H1 (cell line): ENCODE data around the gene DYRK1A. TPM values are rescaled to one million over a fixed set of nuclear protein-coding genes. Genes with fewer than 3 reads are reported as not detected.
"Not testable (repeated sequence)": the region's sequence is repeated elsewhere in the genome, so short reads cannot be mapped to it uniquely, and the experiment has no call there.

ENCODE experiments used
- CTCF ChIA-PET: fragments of 300-600 bp; sonication (Branson Sonifier 250); formaldehyde crosslinking; loops from one replicate; lab custom pipeline; 2021; ENCODE audit not compliant: partially characterized antibody; lab: Charles Lee
- POLR2A ChIA-PET: fragments of 300-600 bp; sonication (Branson Sonifier 250); formaldehyde crosslinking; loops from one replicate; lab custom pipeline; 2021; ENCODE audit warnings: inconsistent platforms; ENCODE audit not compliant: partially characterized antibody; lab: Charles Lee
- DNase-seq, 2 experiments: peaks; one replicate each; pipeline versions ENCODE4 v3.0.0 to v3.0.0-alpha.2; 2010 to 2022; ENCODE audit warnings: low spot score in 2 of 2, low read depth in 1 of 2, mixed read lengths in 1 of 2
- FAIRE-seq: peaks from 2 replicates; lab custom pipeline; 2011; peaks lifted over from hg19 to GRCh38; lab: Jason Lieb, UNC
- H2AFZ ChIP-seq: 2 replicates; pipeline ENCODE4 v1.8.1; 2012; ENCODE audit warnings: low read length, inconsistent platforms
- H2AK5ac ChIP-seq: 2 replicates; pipeline ENCODE4 v1.6.1; 2013; ENCODE audit warnings: low read depth, low read length
- H2BK120ac ChIP-seq: replicated peaks from 2 replicates; pipeline ENCODE3; 2013; ENCODE audit warnings: low read depth, low read length, inconsistent platforms
- H2BK12ac ChIP-seq: 2 replicates; pipeline ENCODE4 v1.6.1; 2013; ENCODE audit warnings: low read depth, low read length
- H2BK15ac ChIP-seq: 2 replicates; pipeline ENCODE4 v1.6.1; 2013; ENCODE audit warnings: low read length
- H2BK20ac ChIP-seq: 2 replicates; pipeline ENCODE4 v1.6.1; 2013; ENCODE audit warnings: low read length
- H2BK5ac ChIP-seq: 2 replicates; pipeline ENCODE4 v1.6.1; 2013; ENCODE audit warnings: low read depth, low read length
- H3K14ac ChIP-seq: 2 replicates; pipeline ENCODE4 v1.6.1; 2013; ENCODE audit warnings: inconsistent platforms; ENCODE audit not compliant: insufficient read length
- H3K18ac ChIP-seq: 2 replicates; pipeline ENCODE4 v1.6.1; 2013; ENCODE audit warnings: low read length; ENCODE audit errors: extremely low read depth
- H3K23ac ChIP-seq: 2 replicates; pipeline ENCODE4 v1.6.1; 2013; ENCODE audit warnings: inconsistent platforms; ENCODE audit not compliant: insufficient read length
- H3K23me2 ChIP-seq: 2 replicates; pipeline ENCODE4 v1.6.1; 2013; ENCODE audit warnings: low read depth, low read length
- H3K27ac ChIP-seq: 2 replicates; pipeline ENCODE4 v1.6.1; 2011; ENCODE audit warnings: low read depth, low read length, inconsistent platforms
- H3K27me3 ChIP-seq, 4 experiments: replicated peaks in 1 of 4; 1 replicate in 1 of 4; 2 replicates in 3 of 4; pipeline versions ENCODE4 v1.6.1 to v1.8.1; 2011 to 2013; ENCODE audit warnings: low read length in 3 of 4, mild to moderate bottlenecking in 3 of 4, inconsistent platforms in 2 of 4, mixed read lengths in 2 of 4, moderate library complexity in 1 of 4; ENCODE audit not compliant: control insufficient read depth in 3 of 4, insufficient read depth in 3 of 4; ENCODE audit errors: extremely low read depth in 1 of 4
- H3K36me3 ChIP-seq, 4 experiments: 2 replicates each; pipeline versions ENCODE4 v1.6.1 to v1.8.1; 2011 to 2013; ENCODE audit warnings: mild to moderate bottlenecking in 4 of 4, low read length in 3 of 4, moderate library complexity in 2 of 4, control low read depth in 1 of 4, inconsistent platforms in 1 of 4; ENCODE audit not compliant: insufficient read depth in 4 of 4, control insufficient read depth in 2 of 4
- H3K4ac ChIP-seq: replicated peaks from 2 replicates; pipeline ENCODE3; 2013; ENCODE audit warnings: low read length, low read depth, mixed read lengths, inconsistent platforms; ENCODE audit not compliant: insufficient read length
- H3K4me1 ChIP-seq, 4 experiments: replicated peaks in 1 of 4; 1 replicate in 1 of 4; 2 replicates in 3 of 4; pipeline versions ENCODE4 v1.6.1 to v1.8.1; 2011 to 2013; ENCODE audit warnings: low read length in 3 of 4, inconsistent platforms in 2 of 4, mixed read lengths in 1 of 4; ENCODE audit not compliant: insufficient read depth in 4 of 4, control insufficient read depth in 3 of 4
- H3K4me2 ChIP-seq, 2 experiments: 2 replicates each; pipeline versions ENCODE4 v1.6.1 to v1.8.1; 2011 to 2013; ENCODE audit warnings: low read depth in 2 of 2, low read length in 2 of 2, control low read depth in 1 of 2, inconsistent platforms in 1 of 2, mild to moderate bottlenecking in 1 of 2; ENCODE audit not compliant: insufficient read depth in 1 of 2
- H3K4me3 ChIP-seq, 4 experiments: fragments of 200-600, 300-600 bp in 1 of 4; sonication (generic), shearing (Covaris generic), sonication (Bioruptor Twin) in 1 of 4; 2 replicates each; pipeline versions ENCODE4 v1.5.1 to v1.8.1; 2011 to 2016; ENCODE audit warnings: low read length in 4 of 4, low read depth in 3 of 4, control low read depth in 2 of 4, inconsistent platforms in 2 of 4, mild to moderate bottlenecking in 2 of 4, mixed read lengths in 1 of 4, moderate library complexity in 1 of 4; ENCODE audit not compliant: insufficient read depth in 2 of 4; ENCODE audit errors: extremely low read depth in 1 of 4
- H3K56ac ChIP-seq: replicated peaks from 2 replicates; pipeline ENCODE3; 2013; ENCODE audit warnings: low read depth, mild to moderate bottlenecking, mixed read lengths, low read length, inconsistent platforms; ENCODE audit not compliant: insufficient read length
- H3K79me1 ChIP-seq: 2 replicates; pipeline ENCODE4 v1.6.1; 2013; ENCODE audit warnings: low read depth, low read length, control low read depth
- H3K79me2 ChIP-seq, 2 experiments: 2 replicates each; pipeline versions ENCODE4 v1.6.1 to v1.8.1; 2012 to 2013; ENCODE audit warnings: low read length in 2 of 2, mild to moderate bottlenecking in 2 of 2, inconsistent platforms in 1 of 2; ENCODE audit not compliant: insufficient read depth in 2 of 2, control insufficient read depth in 1 of 2
- H3K9ac ChIP-seq, 4 experiments: replicated peaks in 1 of 4; 1 replicate in 1 of 4; 2 replicates in 3 of 4; pipeline versions ENCODE4 v1.6.1 to v1.8.1; 2011 to 2013; ENCODE audit warnings: low read depth in 3 of 4, low read length in 3 of 4, control low read depth in 2 of 4, mild to moderate bottlenecking in 2 of 4, moderate library complexity in 2 of 4, inconsistent platforms in 1 of 4; ENCODE audit errors: extremely low read depth in 1 of 4
- H3K9me3 ChIP-seq, 2 experiments: 2 replicates each; pipeline versions ENCODE4 v1.6.1 to v1.8.1; 2012 to 2013; ENCODE audit warnings: mild to moderate bottlenecking in 2 of 2, moderate library complexity in 2 of 2, control low read depth in 1 of 2, inconsistent platforms in 1 of 2, low read depth in 1 of 2, low read length in 1 of 2, mixed read lengths in 1 of 2; ENCODE audit not compliant: insufficient read depth in 2 of 2
- H4K20me1 ChIP-seq, 2 experiments: replicated peaks in 1 of 2; 2 replicates each; pipeline versions ENCODE3 to v1.8.1; 2011 to 2013; ENCODE audit warnings: inconsistent platforms in 2 of 2, low read length in 2 of 2, mild to moderate bottlenecking in 1 of 2; ENCODE audit not compliant: insufficient read depth in 2 of 2, control insufficient read depth in 1 of 2
- H4K5ac ChIP-seq: 2 replicates; pipeline ENCODE4 v1.6.1; 2013; ENCODE audit warnings: low read length, low read depth, mixed read lengths, inconsistent platforms; ENCODE audit not compliant: insufficient read length
- H4K8ac ChIP-seq: 2 replicates; pipeline ENCODE4 v1.8.0; 2013; ENCODE audit warnings: mild to moderate bottlenecking, moderate library complexity, low read length, inconsistent platforms; ENCODE audit not compliant: insufficient read depth; ENCODE audit errors: extremely low read depth
- H4K91ac ChIP-seq: replicated peaks from 2 replicates; pipeline ENCODE3; 2013; ENCODE audit warnings: low read length, mixed read lengths, inconsistent platforms; ENCODE audit not compliant: insufficient read length
- WGBS, 2 experiments: shearing (Covaris generic) in 1 of 2; methylation state at CpG; one replicate each; pipeline versions ENCODE4 v1.1.6 to v1.1.7; 2013 to 2015; ENCODE audit warnings: low lambda C conversion rate in 2 of 2, mixed read lengths in 2 of 2, inconsistent platforms in 1 of 2, low coverage in 1 of 2, missing lambda C conversion rate in 1 of 2; ENCODE audit not compliant: insufficient replicate concordance in 2 of 2, insufficient coverage in 1 of 2, insufficient read length in 1 of 2; ENCODE audit errors: extremely low coverage in 1 of 2, missing lambda C conversion rate in 1 of 2; 5-methylcytosine and 5-hydroxymethylcytosine counted together
- polyA plus RNA-seq, 7 experiments: library from polyadenylated mRNA; depleted of rRNA in 3 of 7; stranded (reverse) in 5 of 7; unstranded in 2 of 7; fragments of >200 nt in 5 of 7; fragments of 200-250 nt in 2 of 7; gene quantifications; 1 replicate in 5 of 7; 2 replicates in 1 of 7; 4 replicates in 1 of 7; pipeline versions ENCODE4 v1.2.1 to v1.2.3, GENCODE V29; 2011 to 2013; ENCODE audit warnings: missing spikeins in 2 of 7, mixed read lengths in 2 of 7
- total RNA-seq: library from RNA; stranded (reverse); fragmentation: NEBNext Ultra II Directional; extraction: Animal tissue kit (Norgen Biotek cat#: 25700); gene quantifications from 2 replicates; pipeline ENCODE4 v1.2.1, GENCODE V29; 2021

The DYRK1A gene
- total and polyA plus RNA-seq, 2 of the 8 experiments (the other 6 are each of a cell fraction or from before 2014, with no cell fraction given), result 61.1 to 62.2 TPM

- H4K8ac ChIP-seq, H4K20me1 ChIP-seq, H3K4ac ChIP-seq, H3K18ac ChIP-seq, H3K4me2 ChIP-seq, H3K23me2 ChIP-seq, POLR2A ChIA-PET, H4K5ac ChIP-seq, H2BK15ac ChIP-seq, H3K27me3 ChIP-seq, H2AK5ac ChIP-seq, H3K79me2 ChIP-seq, H3K4me1 ChIP-seq, H3K9ac ChIP-seq, H3K4me3 ChIP-seq, H4K91ac ChIP-seq, H3K79me1 ChIP-seq, H2BK12ac ChIP-seq, H3K27ac ChIP-seq, DNase-seq, H3K56ac ChIP-seq, H3K9me3 ChIP-seq, H2BK20ac ChIP-seq, H2BK120ac ChIP-seq, H2BK5ac ChIP-seq, H2AFZ ChIP-seq, H3K23ac ChIP-seq, FAIRE-seq, H3K14ac ChIP-seq, H3K36me3 ChIP-seq: not testable (repeated sequence)
- WGBS, 2 experiments, result 94% methylated on average over 4 of the region's 4 CpGs; no CpG with 5 or more reads in 1 of the 2 experiments
- CTCF ChIA-PET, result interaction anchor here (0.8 kb wide), 1 partner anchor 14 kb away, joined by 4 read pairs; no protein-coding TSS in a partner anchor
These were observed 183.2 kb downstream of the DYRK1A start for GRCh38 chr21:37549730-37550129.
